ENCODE measurements around the gene MFAP3.

DNA sequence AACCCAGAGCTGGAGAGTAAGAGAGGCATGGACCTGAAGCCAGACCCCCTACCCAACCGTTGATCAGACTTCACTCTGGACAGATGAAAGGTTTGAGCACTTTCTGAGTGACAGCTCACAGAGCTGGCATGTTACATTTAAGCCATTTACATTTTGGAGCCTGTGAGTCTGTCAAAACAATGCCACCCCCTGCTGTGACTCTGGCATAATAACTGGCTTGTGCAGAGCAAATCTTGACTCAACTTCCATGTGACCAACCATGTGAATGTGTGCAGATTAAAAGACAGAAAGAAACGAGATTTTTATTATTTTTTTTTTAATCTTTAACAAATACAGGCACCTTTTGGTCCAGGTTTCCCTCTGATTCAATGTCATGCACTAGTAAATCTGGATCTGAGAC is 48.5 kb downstream of the MFAP3 start:
- TF ChIP-seq, protein P1, sequence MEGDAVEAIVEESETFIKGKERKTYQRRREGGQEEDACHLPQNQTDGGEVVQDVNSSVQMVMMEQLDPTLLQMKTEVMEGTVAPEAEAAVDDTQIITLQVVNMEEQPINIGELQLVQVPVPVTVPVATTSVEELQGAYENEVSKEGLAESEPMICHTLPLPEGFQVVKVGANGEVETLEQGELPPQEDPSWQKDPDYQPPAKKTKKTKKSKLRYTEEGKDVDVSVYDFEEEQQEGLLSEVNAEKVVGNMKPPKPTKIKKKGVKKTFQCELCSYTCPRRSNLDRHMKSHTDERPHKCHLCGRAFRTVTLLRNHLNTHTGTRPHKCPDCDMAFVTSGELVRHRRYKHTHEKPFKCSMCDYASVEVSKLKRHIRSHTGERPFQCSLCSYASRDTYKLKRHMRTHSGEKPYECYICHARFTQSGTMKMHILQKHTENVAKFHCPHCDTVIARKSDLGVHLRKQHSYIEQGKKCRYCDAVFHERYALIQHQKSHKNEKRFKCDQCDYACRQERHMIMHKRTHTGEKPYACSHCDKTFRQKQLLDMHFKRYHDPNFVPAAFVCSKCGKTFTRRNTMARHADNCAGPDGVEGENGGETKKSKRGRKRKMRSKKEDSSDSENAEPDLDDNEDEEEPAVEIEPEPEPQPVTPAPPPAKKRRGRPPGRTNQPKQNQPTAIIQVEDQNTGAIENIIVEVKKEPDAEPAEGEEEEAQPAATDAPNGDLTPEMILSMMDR (IDR thresholded peaks at IDR 0.05) = no peak
- no peak for TF ChIP-seq POLR2A (IDR thresholded peaks at IDR 0.05)

Measured in lower leg skin (tissue), 3 donors.